Ascending aorta (tissue), 2 donors: ENCODE data around the gene LGALS12. TPM values are rescaled to one million over a fixed set of nuclear protein-coding genes. Genes with fewer than 3 reads are reported as not detected.

Experiments
- DNase-seq, 2 donors: peaks; one replicate each; pipeline ENCODE4 v3.0.0-alpha.2; 2019; ENCODE audit warnings: low spot score in 2 of 2
- H3K27ac ChIP-seq, 2 donors: fragments of 200-600 bp; sonication (generic); one replicate each; pipeline ENCODE4 v1.5.1; 2016 to 2017; ENCODE audit warnings: mild to moderate bottlenecking in 1 of 2
- H3K27me3 ChIP-seq: fragments of 200-600 bp; sonication (generic); one replicate; pipeline ENCODE4 v1.5.1; 2017
- H3K36me3 ChIP-seq, 2 donors: fragments of 200-600 bp; sonication (generic); one replicate each; pipeline ENCODE4 v1.5.1; 2016
- H3K4me1 ChIP-seq, 2 donors: fragments of 200-600 bp; sonication (generic); one replicate each; pipeline ENCODE4 v1.5.1; 2016 to 2017; ENCODE audit warnings: mild to moderate bottlenecking in 1 of 2
- H3K4me3 ChIP-seq, 2 donors: fragments of 200-600 bp; sonication (generic); one replicate each; pipeline ENCODE4 v1.5.1; 2016 to 2017; ENCODE audit warnings: mild to moderate bottlenecking in 1 of 2
- H3K9me3 ChIP-seq, 2 donors: fragments of 200-600 bp; sonication (generic); one replicate each; pipeline ENCODE4 v1.5.1; 2016
- intact Hi-C: fragments of 100-400 bp; cut with DNase I; formaldehyde crosslinking; loops from one replicate; pipeline ENCODE4 v1.15.1; 2023
- total RNA-seq: library from RNA; depleted of rRNA; stranded (reverse); fragments of >200 nt; gene quantifications from one replicate; pipeline ENCODE4 v1.1.0, GENCODE V29; 2016
- TF ChIP-seq, protein P1 (sequence below), 3 experiments: fragments of 200-600 bp in 2 of 3; fragments of 450-650 bp in 1 of 3; sonication (generic) in 2 of 3; IDR thresholded peaks; one replicate each; pipeline ENCODE4 v1.5.1; 2016 to 2019; ENCODE audit warnings: antibody characterized with exemption in 3 of 3, mild to moderate bottlenecking in 1 of 3, moderate library complexity in 1 of 3

LGALS12 gene
- total RNA-seq, 1 donor from 2014 or later = not detected

DNA sequence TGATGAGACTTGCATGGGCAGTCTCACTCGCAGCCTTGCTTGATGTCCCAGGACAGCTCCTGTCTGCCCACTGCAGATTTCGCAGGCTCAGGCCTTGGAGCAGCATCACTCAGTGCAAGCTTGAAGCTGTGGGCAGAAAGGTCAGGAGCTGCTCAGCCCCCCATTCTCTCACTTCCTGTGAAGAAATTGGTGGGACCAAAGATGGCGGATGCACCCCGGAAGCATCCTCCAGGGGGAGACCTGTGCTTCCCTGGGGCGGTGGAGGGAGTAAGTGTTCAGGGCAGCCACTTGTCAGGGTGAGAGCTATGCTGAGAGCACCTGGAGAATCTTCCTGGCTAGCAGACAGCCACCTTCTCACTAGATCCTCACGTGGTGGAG lies 46.0 kb downstream of the LGALS12 start:
- TF ChIP-seq, protein P1, sequence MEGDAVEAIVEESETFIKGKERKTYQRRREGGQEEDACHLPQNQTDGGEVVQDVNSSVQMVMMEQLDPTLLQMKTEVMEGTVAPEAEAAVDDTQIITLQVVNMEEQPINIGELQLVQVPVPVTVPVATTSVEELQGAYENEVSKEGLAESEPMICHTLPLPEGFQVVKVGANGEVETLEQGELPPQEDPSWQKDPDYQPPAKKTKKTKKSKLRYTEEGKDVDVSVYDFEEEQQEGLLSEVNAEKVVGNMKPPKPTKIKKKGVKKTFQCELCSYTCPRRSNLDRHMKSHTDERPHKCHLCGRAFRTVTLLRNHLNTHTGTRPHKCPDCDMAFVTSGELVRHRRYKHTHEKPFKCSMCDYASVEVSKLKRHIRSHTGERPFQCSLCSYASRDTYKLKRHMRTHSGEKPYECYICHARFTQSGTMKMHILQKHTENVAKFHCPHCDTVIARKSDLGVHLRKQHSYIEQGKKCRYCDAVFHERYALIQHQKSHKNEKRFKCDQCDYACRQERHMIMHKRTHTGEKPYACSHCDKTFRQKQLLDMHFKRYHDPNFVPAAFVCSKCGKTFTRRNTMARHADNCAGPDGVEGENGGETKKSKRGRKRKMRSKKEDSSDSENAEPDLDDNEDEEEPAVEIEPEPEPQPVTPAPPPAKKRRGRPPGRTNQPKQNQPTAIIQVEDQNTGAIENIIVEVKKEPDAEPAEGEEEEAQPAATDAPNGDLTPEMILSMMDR (IDR thresholded peaks at IDR 0.05) = no peak
- no peaks in the 10 kb centered on the region for H3K9me3 ChIP-seq
- H3K36me3 ChIP-seq = no peaks in the 10 kb centered on the region
- no peaks in the 10 kb centered on the region for H3K4me1 ChIP-seq
- H3K27me3 ChIP-seq = no peaks in the 10 kb centered on the region
- intact Hi-C loops = no loop called here
- H3K27ac ChIP-seq = no peak overlapping the region
- no peak overlapping the region for H3K4me3 ChIP-seq
- peak in 1 of 2 donors; percentile 24 for DNase-seq

- DNase-seq = no peak
- H3K9me3 ChIP-seq = no peaks in the 10 kb centered on the region
- H3K4me3 ChIP-seq = no peak overlapping the region
- no peaks in the 10 kb centered on the region for H3K36me3 ChIP-seq
- intact Hi-C loops = no loop called here
- no peaks in the 10 kb centered on the region for H3K27me3 ChIP-seq
- H3K27ac ChIP-seq = no peak overlapping the region
- TF ChIP-seq, protein P1 (IDR thresholded peaks at IDR 0.05) = no peak
- no peaks in the 10 kb centered on the region for H3K4me1 ChIP-seq
Observed at GRCh38 chr11:63552921-63553320, 47.0 kb downstream of the LGALS12 start.

GRCh38 chr11:63553759-63554158 lies 47.9 kb downstream of the LGALS12 start:
- H3K27ac ChIP-seq = no peak overlapping the region
- intact Hi-C loops = no loop called here
- no peaks in the 10 kb centered on the region for H3K4me1 ChIP-seq
- DNase-seq = no peak
- H3K4me3 ChIP-seq = no peak overlapping the region
- H3K36me3 ChIP-seq = no peaks in the 10 kb centered on the region
- TF ChIP-seq, protein P1 (IDR thresholded peaks at IDR 0.05) = no peak
- H3K9me3 ChIP-seq = no peaks in the 10 kb centered on the region
- no peaks in the 10 kb centered on the region for H3K27me3 ChIP-seq

GRCh38 chr11:63554877-63555223 lies 49.0 kb downstream of the LGALS12 start:
- H3K27me3 ChIP-seq = no peaks in the 10 kb centered on the region
- intact Hi-C loops = no loop called here
- TF ChIP-seq, protein P1 (IDR thresholded peaks at IDR 0.05) = no peak
- DNase-seq = no peak
- no peaks in the 10 kb centered on the region for H3K4me1 ChIP-seq
- no peak overlapping the region for H3K4me3 ChIP-seq
- no peak overlapping the region for H3K27ac ChIP-seq
- no peaks in the 10 kb centered on the region for H3K9me3 ChIP-seq
- H3K36me3 ChIP-seq = no peaks in the 10 kb centered on the region

- no peak overlapping the region for H3K27ac ChIP-seq
- H3K36me3 ChIP-seq = no peaks in the 10 kb centered on the region
- H3K27me3 ChIP-seq = no peaks in the 10 kb centered on the region
- H3K9me3 ChIP-seq = no peaks in the 10 kb centered on the region
- no peak overlapping the region for H3K4me3 ChIP-seq
- TF ChIP-seq, protein P1 (IDR thresholded peaks at IDR 0.05) = no peak
- intact Hi-C loops = no loop called here
- DNase-seq = no peak
- H3K4me1 ChIP-seq = peaks cover 0 to 7% of the 10 kb centered on the region in 2 donors
Observed at GRCh38 chr11:63556404-63557013, 50.6 kb downstream of the LGALS12 start.

DNA sequence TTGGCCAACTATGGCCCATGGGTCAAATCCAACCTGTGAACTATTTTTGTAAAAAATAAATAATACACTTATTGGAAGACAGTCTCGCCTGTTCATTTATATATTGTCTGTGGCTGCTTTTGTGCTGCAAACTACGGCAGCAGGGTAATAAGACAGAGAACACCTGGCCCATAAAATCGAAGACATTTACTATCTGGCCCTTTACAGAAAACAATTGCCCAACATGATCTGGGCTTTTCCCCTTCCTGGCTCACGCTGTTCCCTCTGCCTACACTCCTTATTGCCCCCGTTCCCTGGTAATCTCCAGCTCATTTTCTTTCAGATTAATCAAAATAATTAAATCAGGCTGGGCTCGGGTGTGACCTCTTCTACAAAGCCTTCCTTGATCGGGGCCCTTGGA lies 51.7 kb downstream of the LGALS12 start:
- H3K36me3 ChIP-seq = no peaks in the 10 kb centered on the region
- TF ChIP-seq, protein P1 (IDR thresholded peaks at IDR 0.05) = no peak
- H3K9me3 ChIP-seq = no peaks in the 10 kb centered on the region
- no peak for DNase-seq
- no peaks in the 10 kb centered on the region for H3K27me3 ChIP-seq
- H3K4me1 ChIP-seq = peaks cover 0 to 7% of the 10 kb centered on the region in 2 donors
- intact Hi-C loops = no loop called here
- no peak overlapping the region for H3K4me3 ChIP-seq
- no peak overlapping the region for H3K27ac ChIP-seq
